ENCODE results near the gene OPCML.

DNA sequence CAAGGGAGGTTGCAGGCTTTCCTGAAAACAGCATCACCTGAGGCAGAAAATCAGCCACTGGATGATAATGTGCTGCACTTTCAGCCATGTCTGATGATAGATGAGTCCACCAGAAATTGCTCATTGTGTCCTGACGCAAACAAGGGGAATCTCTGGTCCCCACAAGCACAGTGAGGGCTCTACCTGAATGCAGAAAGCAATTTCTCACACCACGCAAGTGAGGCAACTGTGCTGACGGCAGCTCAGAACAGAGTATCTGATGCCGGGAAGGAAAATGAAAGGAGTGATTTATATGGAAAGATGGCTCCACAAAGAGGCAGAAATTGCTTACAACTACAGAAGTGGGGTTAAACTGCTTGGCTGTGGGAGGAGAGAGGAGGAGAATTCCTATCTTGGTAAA is 867.1 kb downstream of the OPCML start:
- TF ChIP-seq, protein P1, sequence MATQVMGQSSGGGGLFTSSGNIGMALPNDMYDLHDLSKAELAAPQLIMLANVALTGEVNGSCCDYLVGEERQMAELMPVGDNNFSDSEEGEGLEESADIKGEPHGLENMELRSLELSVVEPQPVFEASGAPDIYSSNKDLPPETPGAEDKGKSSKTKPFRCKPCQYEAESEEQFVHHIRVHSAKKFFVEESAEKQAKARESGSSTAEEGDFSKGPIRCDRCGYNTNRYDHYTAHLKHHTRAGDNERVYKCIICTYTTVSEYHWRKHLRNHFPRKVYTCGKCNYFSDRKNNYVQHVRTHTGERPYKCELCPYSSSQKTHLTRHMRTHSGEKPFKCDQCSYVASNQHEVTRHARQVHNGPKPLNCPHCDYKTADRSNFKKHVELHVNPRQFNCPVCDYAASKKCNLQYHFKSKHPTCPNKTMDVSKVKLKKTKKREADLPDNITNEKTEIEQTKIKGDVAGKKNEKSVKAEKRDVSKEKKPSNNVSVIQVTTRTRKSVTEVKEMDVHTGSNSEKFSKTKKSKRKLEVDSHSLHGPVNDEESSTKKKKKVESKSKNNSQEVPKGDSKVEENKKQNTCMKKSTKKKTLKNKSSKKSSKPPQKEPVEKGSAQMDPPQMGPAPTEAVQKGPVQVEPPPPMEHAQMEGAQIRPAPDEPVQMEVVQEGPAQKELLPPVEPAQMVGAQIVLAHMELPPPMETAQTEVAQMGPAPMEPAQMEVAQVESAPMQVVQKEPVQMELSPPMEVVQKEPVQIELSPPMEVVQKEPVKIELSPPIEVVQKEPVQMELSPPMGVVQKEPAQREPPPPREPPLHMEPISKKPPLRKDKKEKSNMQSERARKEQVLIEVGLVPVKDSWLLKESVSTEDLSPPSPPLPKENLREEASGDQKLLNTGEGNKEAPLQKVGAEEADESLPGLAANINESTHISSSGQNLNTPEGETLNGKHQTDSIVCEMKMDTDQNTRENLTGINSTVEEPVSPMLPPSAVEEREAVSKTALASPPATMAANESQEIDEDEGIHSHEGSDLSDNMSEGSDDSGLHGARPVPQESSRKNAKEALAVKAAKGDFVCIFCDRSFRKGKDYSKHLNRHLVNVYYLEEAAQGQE (IDR thresholded peaks at IDR 0.05; ENCODE audit: insufficient replicate concordance, low read depth): no peak
- TF ChIP-seq CTCF (IDR thresholded peaks at IDR 0.05; ENCODE audit: insufficient read depth, low read length): no peak

Data from HL-60 (cell line).